ENCODE measurements around the gene HEATR9. TPM values are rescaled to one million over a fixed set of nuclear protein-coding genes. Genes with fewer than 3 reads are reported as not detected.

HEATR9 gene
- total RNA-seq, 1 experiment from 2014 or later = not detected

DNA sequence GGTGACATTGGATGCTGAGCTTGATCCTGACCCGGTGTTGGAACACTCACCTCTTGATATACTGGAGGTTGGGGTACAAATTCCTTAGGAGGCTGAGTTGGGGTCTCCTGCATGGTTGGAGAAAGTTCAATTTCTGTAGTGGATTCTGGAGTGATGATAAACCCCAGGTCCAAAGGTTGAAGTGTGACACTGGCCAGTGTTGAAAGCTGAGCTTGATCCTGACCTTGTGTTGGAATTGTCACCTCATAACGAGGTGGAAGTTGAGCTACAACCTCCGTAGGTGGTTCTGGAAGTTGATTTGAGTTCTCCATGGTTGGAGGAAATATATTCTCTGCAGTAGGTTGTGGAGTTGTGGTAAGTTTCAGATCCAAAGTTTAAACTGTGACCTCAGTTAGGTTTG, 40.7 kb upstream of the HEATR9 start:
- intact Hi-C loops (cut with micrococcal nuclease) = no loop called here
- Mint-ChIP-seq H3K36me3 (ENCODE audit: insufficient read depth, unreplicated experiment) (no peaks in the 10 kb centered on the region), H3K4me3 (ENCODE audit: unreplicated experiment) (no peak overlapping the region), H3K27ac (ENCODE audit: low read depth, unreplicated experiment) (no peak overlapping the region), H3K27me3 (ENCODE audit: insufficient read depth, unreplicated experiment) (peaks cover 11% of the 10 kb centered on the region), H3K9me3 (ENCODE audit: unreplicated experiment) (no peaks in the 10 kb centered on the region), H3K4me1 (ENCODE audit: insufficient read depth, unreplicated experiment) (no peaks in the 10 kb centered on the region)
- TF ChIP-seq, protein P1, sequence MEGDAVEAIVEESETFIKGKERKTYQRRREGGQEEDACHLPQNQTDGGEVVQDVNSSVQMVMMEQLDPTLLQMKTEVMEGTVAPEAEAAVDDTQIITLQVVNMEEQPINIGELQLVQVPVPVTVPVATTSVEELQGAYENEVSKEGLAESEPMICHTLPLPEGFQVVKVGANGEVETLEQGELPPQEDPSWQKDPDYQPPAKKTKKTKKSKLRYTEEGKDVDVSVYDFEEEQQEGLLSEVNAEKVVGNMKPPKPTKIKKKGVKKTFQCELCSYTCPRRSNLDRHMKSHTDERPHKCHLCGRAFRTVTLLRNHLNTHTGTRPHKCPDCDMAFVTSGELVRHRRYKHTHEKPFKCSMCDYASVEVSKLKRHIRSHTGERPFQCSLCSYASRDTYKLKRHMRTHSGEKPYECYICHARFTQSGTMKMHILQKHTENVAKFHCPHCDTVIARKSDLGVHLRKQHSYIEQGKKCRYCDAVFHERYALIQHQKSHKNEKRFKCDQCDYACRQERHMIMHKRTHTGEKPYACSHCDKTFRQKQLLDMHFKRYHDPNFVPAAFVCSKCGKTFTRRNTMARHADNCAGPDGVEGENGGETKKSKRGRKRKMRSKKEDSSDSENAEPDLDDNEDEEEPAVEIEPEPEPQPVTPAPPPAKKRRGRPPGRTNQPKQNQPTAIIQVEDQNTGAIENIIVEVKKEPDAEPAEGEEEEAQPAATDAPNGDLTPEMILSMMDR (IDR thresholded peaks at IDR 0.05; ENCODE audit: unreplicated experiment) = no peak
- ChIA-PET POLR2A (interaction anchor here (0.5 to 1.5 kb wide), 2 partner anchors 20 to 43 kb away, joined by 3 read pairs; no protein-coding TSS in a partner anchor), CTCF (interaction anchor here (1.0 kb wide), 1 partner anchor 13 kb away, joined by 5 read pairs; no protein-coding TSS in a partner anchor)
- no peak for DNase-seq (ENCODE audit: unreplicated experiment)
- no TSS peak for BruUV-seq (replicated peaks)

DNA sequence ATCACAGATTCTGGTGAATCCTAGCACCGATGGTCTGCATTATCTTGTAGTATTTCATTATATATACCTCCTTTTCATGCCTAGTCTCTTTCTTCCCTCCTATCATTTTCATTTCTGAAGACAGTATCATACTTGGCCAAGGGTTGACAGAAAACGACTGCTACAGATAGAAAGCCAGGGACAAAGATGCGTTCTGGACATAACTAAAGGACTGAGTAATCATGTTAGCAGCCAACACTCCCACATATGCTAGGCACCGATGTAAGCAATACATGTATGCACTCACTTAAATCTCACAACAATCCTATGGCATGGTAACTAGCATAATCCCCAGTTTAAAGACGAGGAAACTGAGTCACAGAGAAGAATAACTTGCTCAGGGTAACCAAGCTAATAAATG, 39.0 kb upstream of the HEATR9 start:
- Mint-ChIP-seq H3K9me3 (ENCODE audit: unreplicated experiment) (no peaks in the 10 kb centered on the region), H3K36me3 (ENCODE audit: insufficient read depth, unreplicated experiment) (no peaks in the 10 kb centered on the region), H3K4me3 (ENCODE audit: unreplicated experiment) (no peak overlapping the region), H3K27me3 (ENCODE audit: insufficient read depth, unreplicated experiment) (peaks cover 11% of the 10 kb centered on the region), H3K27ac (ENCODE audit: low read depth, unreplicated experiment) (no peak overlapping the region), H3K4me1 (ENCODE audit: insufficient read depth, unreplicated experiment) (no peaks in the 10 kb centered on the region)
- POLR2A ChIA-PET = interaction anchor here (1.0 kb wide), 1 partner anchor 15 kb away, joined by 4 read pairs; no protein-coding TSS in a partner anchor
- DNase-seq (ENCODE audit: unreplicated experiment) = no peak
- BruUV-seq (replicated peaks) = no TSS peak
- CTCF ChIA-PET = interaction anchor here (0.6 to 1.3 kb wide), 2 partner anchors 40 to 786 kb away, joined by 3 to 4 read pairs; no protein-coding TSS in a partner anchor
- intact Hi-C loops (cut with micrococcal nuclease) = no loop called here
- TF ChIP-seq, protein P1 (IDR thresholded peaks at IDR 0.05; ENCODE audit: unreplicated experiment) = no peak

DNA sequence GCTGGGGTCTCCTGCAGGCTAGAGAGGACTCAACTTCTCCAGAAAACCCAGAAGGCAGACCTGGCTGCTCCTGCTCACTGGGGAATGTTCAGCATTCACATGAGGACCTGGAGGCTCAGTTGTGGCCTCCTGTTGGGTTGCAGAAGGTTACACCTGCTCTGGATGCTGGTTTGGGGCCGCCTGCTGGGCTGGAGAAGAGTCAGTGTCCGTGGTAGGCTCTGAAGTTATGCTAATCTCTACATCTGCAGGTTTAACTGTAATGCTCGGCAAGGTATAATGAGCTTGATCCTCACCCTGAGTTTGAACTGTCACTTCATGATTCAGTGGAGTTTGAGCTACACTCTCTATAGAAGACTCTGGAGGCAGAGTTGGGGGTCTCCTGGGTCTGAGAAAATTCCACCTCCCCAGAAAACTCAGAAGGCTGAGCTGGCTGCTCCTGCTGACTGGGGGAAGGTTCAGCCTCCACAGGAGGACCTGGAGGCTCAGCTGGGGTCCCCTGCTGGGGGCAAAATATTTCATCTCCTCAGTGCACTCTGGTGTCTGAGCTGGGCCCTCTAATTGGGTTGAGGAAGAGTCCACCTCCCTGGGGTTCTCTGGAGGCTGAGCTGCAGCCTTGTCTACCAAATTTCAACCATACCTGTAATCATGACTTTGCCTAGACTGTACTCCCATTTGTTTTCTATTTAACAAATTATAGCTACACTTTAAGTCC, 38.4 kb upstream of the HEATR9 start:
- POLR2A ChIA-PET = interaction anchor here (1.0 kb wide), 1 partner anchor 15 kb away, joined by 4 read pairs; no protein-coding TSS in a partner anchor
- CTCF ChIA-PET = interaction anchor here (0.6 to 1.3 kb wide), 3 partner anchors 40 to 786 kb away, joined by 3 to 4 read pairs (median 3); no protein-coding TSS in a partner anchor
- BruUV-seq (replicated peaks) = no TSS peak
- H3K36me3 Mint-ChIP-seq (ENCODE audit: insufficient read depth, unreplicated experiment) = no peaks in the 10 kb centered on the region
- peaks cover 4% of the 10 kb centered on the region for H3K27me3 Mint-ChIP-seq (ENCODE audit: insufficient read depth, unreplicated experiment)
- H3K27ac Mint-ChIP-seq (ENCODE audit: low read depth, unreplicated experiment) = no peak overlapping the region
- no peak for DNase-seq (ENCODE audit: unreplicated experiment)
- TF ChIP-seq, protein P1 (IDR thresholded peaks at IDR 0.05; ENCODE audit: unreplicated experiment) = no peak
- no peak overlapping the region for H3K4me3 Mint-ChIP-seq (ENCODE audit: unreplicated experiment)
- intact Hi-C loops (cut with micrococcal nuclease) = no loop called here
- no peaks in the 10 kb centered on the region for H3K4me1 Mint-ChIP-seq (ENCODE audit: insufficient read depth, unreplicated experiment)
- H3K9me3 Mint-ChIP-seq (ENCODE audit: unreplicated experiment) = no peaks in the 10 kb centered on the region

DNA sequence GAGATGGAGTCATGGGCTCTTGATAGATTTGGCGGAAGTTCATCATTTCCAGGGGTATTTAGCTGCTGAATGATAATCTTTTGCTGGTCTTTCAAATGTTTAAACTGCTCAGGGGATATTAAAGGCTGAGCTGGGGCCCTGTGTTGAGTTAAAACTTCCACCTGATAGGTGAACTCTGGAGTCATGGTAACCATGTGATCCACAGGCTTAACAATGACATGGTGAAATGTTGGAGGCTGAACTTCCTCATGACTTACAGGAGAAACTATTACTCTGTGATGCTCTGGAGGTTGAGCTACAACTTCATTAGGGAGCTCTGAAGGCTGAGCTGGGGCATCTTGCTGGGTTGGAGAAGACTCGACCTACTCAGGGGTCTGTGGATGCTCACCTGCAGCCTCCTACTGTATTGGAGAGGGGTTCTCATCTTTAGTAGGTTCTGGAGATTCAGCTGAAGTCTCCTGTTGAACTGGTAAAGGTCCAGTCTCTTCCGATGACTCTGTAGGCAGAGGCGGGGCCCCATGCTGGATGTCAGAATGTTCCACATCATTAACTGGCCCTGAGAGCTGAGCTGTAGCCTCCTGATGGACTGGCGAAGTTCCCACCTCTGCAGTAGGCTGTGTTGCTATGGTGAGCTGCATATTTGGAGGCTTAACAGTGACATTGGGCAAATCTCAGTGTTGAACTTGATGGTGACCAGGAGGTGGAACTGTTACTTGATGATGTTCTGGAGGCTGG, 37.7 kb upstream of the HEATR9 start:
- CTCF ChIA-PET = interaction anchor here (0.6 to 1.3 kb wide), 3 partner anchors 41 to 243 kb away, joined by 3 read pairs; no protein-coding TSS in a partner anchor
- POLR2A ChIA-PET = interaction anchor here (1.0 kb wide), 1 partner anchor 14 kb away, joined by 4 read pairs; no protein-coding TSS in a partner anchor
- Mint-ChIP-seq H3K27ac (ENCODE audit: low read depth, unreplicated experiment) (no peak overlapping the region), H3K4me1 (ENCODE audit: insufficient read depth, unreplicated experiment) (peaks cover 1% of the 10 kb centered on the region), H3K27me3 (ENCODE audit: insufficient read depth, unreplicated experiment) (no peaks in the 10 kb centered on the region), H3K36me3 (ENCODE audit: insufficient read depth, unreplicated experiment) (no peaks in the 10 kb centered on the region), H3K4me3 (ENCODE audit: unreplicated experiment) (no peak overlapping the region), H3K9me3 (ENCODE audit: unreplicated experiment) (no peaks in the 10 kb centered on the region)
- no peak for DNase-seq (ENCODE audit: unreplicated experiment)
- intact Hi-C loops (cut with micrococcal nuclease) = no loop called here
- TF ChIP-seq, protein P1 (IDR thresholded peaks at IDR 0.05; ENCODE audit: unreplicated experiment) = no peak
- BruUV-seq (replicated peaks) = no TSS peak
